Neural cell (in vitro differentiated cells): ENCODE data around the gene EEF1A2. TPM values are rescaled to one million over a fixed set of nuclear protein-coding genes. Genes with fewer than 3 reads are reported as not detected.

Experiments
- H2AFZ ChIP-seq: fragments of 200-600, 300-800 bp; sonication (generic), shearing (Covaris generic); 2 replicates; pipeline ENCODE4 v1.6.0; 2014; ENCODE audit warnings: low read depth, mild to moderate bottlenecking, antibody characterized with exemption, low read length, moderate library complexity
- H3F3A ChIP-seq: fragments of 200-600 bp; shearing (Covaris generic); 2 replicates; pipeline ENCODE4 v1.6.1; 2016; ENCODE audit warnings: mild to moderate bottlenecking, moderate library complexity, mixed read lengths, antibody characterized with exemption, low read length; ENCODE audit not compliant: insufficient read depth, poor library complexity, severe bottlenecking
- H3K27ac ChIP-seq: fragments of 200-600, 300-800 bp; sonication (generic), shearing (Covaris generic); 2 replicates; pipeline ENCODE4 v1.5.1; 2014; ENCODE audit warnings: mild to moderate bottlenecking, low read length, moderate library complexity
- H3K27me3 ChIP-seq: fragments of 300-800, 200-600 bp; sonication (generic), shearing (Covaris generic); 2 replicates; pipeline ENCODE4 v1.6.0; 2014; ENCODE audit warnings: mild to moderate bottlenecking, low read depth, low read length, moderate library complexity; ENCODE audit not compliant: insufficient read depth
- H3K36me3 ChIP-seq: fragments of 300-800, 200-600 bp; sonication (generic), shearing (Covaris generic); 2 replicates; pipeline ENCODE4 v1.5.1; 2014; ENCODE audit warnings: mild to moderate bottlenecking, antibody characterized with exemption, low read length, moderate library complexity; ENCODE audit not compliant: insufficient read depth
- H3K4me2 ChIP-seq: fragments of 300-800, 200-600 bp; sonication (generic), shearing (Covaris generic); 2 replicates; pipeline ENCODE4 v1.6.0; 2014; ENCODE audit warnings: mild to moderate bottlenecking, low read length
- H3K4me3 ChIP-seq: fragments of 300-800, 200-600 bp; sonication (generic), shearing (Covaris generic); 2 replicates; pipeline ENCODE4 v1.5.1; 2014; ENCODE audit warnings: mild to moderate bottlenecking, low read length, moderate library complexity
- H3K79me2 ChIP-seq: fragments of 200-600 bp; shearing (Covaris generic); replicated peaks from 2 replicates; pipeline ENCODE4 v1.6.0; 2014; ENCODE audit warnings: mild to moderate bottlenecking, low read length, moderate library complexity; ENCODE audit not compliant: insufficient read depth
- H3K9ac ChIP-seq: fragments of 300-800, 200-600 bp; sonication (generic), shearing (Covaris generic); 2 replicates; pipeline ENCODE4 v1.6.1; 2016; ENCODE audit warnings: mild to moderate bottlenecking, low read length, mixed read lengths
- H3K9me2 ChIP-seq: fragments of 200-600 bp; shearing (Covaris generic); 2 replicates; pipeline ENCODE4 v1.6.1; 2016; ENCODE audit warnings: mild to moderate bottlenecking, low read length, mixed read lengths; ENCODE audit not compliant: insufficient read depth
- H3K9me3 ChIP-seq: fragments of 200-600, 300-800 bp; sonication (generic), shearing (Covaris generic); 2 replicates; pipeline ENCODE4 v1.6.1; 2016; ENCODE audit warnings: mild to moderate bottlenecking, mixed run types, low read length, moderate library complexity, mixed read lengths
- H4K20me1 ChIP-seq: fragments of 200-600 bp; shearing (Covaris generic); 2 replicates; pipeline ENCODE4 v1.6.1; 2016; ENCODE audit warnings: mild to moderate bottlenecking, mixed run types; ENCODE audit not compliant: insufficient read depth
- EP300 ChIP-seq: fragments of 450-650 bp; conservative IDR thresholded peaks from 2 replicates; pipeline ENCODE4 v1.6.1; 2014; ENCODE audit warnings: antibody characterized with exemption, mild to moderate bottlenecking, moderate library complexity; ENCODE audit not compliant: poor library complexity, severe bottlenecking
- EZH2 ChIP-seq: fragments of 200-600, 300-800 bp; shearing (Covaris generic), sonication (generic); IDR thresholded peaks from 2 replicates; pipeline ENCODE4 v1.6.1; 2014; ENCODE audit warnings: antibody characterized with exemption, low read length, borderline replicate concordance, mild to moderate bottlenecking; ENCODE audit not compliant: insufficient read depth, poor library complexity, severe bottlenecking
- MXI1 ChIP-seq: fragments of 450-650 bp; conservative IDR thresholded peaks from 2 replicates; pipeline ENCODE4 v1.6.1; 2014; ENCODE audit warnings: antibody characterized with exemption, mild to moderate bottlenecking; ENCODE audit not compliant: poor library complexity, severe bottlenecking
- POLR2AphosphoS5 ChIP-seq: IDR thresholded peaks from 2 replicates; pipeline ENCODE4 v1.6.1; 2012
- RAD21 ChIP-seq: fragments of 450-650 bp; conservative IDR thresholded peaks from 2 replicates; pipeline ENCODE4 v1.6.1; 2014; ENCODE audit warnings: antibody characterized with exemption, mild to moderate bottlenecking, moderate library complexity
- SMC3 ChIP-seq: fragments of 450-650 bp; conservative IDR thresholded peaks from 2 replicates; pipeline ENCODE4 v1.6.1; 2014; ENCODE audit warnings: antibody characterized with exemption, mild to moderate bottlenecking, moderate library complexity; ENCODE audit not compliant: poor library complexity
- TAF1 ChIP-seq: IDR thresholded peaks from 2 replicates; pipeline ENCODE4 v1.6.1; 2012; ENCODE audit warnings: low read depth
- polyA plus RNA-seq: library from polyadenylated mRNA; depleted of rRNA; stranded (reverse); fragments of >200 nt; gene quantifications from 2 replicates; pipeline ENCODE4 v1.2.3, GENCODE V29; 2014
- TF ChIP-seq, protein P1 (sequence below): fragments of 450-650 bp; IDR thresholded peaks from 2 replicates; pipeline ENCODE4 v1.5.1; 2014; ENCODE audit warnings: antibody characterized with exemption, mild to moderate bottlenecking, moderate library complexity; ENCODE audit not compliant: poor library complexity, severe bottlenecking
- TF ChIP-seq, protein P2 (sequence below): IDR thresholded peaks from 2 replicates; pipeline ENCODE4 v1.6.1; 2012; ENCODE audit warnings: borderline replicate concordance

EEF1A2 gene
- polyA plus RNA-seq, 1 donor from 2014 or later: 208 TPM

DNA sequence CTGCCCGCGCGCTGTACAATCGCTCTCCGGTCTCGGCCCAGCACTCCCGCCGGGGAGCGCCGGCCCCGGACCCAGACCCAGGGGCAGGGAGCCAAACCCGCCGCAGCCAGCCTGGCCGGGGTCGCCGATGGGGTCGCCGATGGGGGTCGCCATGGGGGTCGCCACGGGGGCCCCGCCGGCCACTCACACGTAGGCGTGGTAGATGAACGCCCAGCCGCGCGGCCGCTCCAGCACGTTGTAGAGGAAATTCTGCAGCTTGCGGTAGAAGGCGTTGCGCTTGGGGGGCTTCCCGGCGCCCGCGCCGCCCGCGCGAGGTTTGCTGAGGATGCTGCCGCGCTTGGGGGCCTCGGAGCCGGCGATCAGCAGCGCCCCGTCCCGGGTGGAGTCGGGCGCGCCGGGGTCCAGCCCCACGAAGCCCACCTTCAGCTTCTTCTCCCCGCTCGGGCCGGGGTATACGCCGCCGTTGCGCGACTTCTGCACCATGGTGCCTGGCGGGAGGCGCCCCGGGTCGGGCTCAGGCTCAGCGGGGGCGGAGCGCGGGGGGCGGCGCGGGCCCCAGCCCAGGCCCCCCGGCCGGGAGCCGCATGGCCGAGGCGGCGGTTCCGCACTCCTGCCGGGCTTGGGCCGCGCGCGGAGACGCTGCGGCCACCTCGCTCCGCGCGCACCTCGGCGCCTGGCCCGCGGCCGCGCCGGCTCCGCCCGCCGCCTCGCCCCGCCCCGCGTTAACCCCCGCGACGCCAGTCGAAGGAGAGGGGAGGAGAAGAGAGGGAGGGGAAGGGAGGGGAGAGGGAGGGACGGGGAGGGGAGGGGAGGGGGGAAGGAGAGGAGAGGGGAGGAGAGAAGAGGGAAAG lies 26.7 kb downstream of the EEF1A2 start, which contains the start of gene KCNQ2:
Gene KCNQ2, minus strand, starts transcription at position 675 of the 851 bp plus-strand sequence. Its CDS starts 192 bp downstream, at position 483.
- Histone ChIP-seq H3F3A (no peaks in the 10 kb centered on the region), H3K79me2 (peaks cover 49% of the 10 kb centered on the region), H3K4me2 (no peak within 1 kb of the TSS), H3K9me3 (no peaks in the 10 kb centered on the region), H3K36me3 (no peaks in the 10 kb centered on the region), H3K9ac (peak within 1 kb of the TSS; percentile 89), H4K20me1 (no peaks in the 10 kb centered on the region), H3K27ac (peak within 1 kb of the TSS; percentile 69), H3K27me3 (peaks cover 8% of the 10 kb centered on the region), H3K9me2 (no peaks in the 10 kb centered on the region), H3K4me3 (peak within 1 kb of the TSS; percentile 98), H2AFZ (no peak within 1 kb of the TSS)
- TF ChIP-seq MXI1 (peak; percentile 79), POLR2AphosphoS5 (peak; percentile 21), TAF1 (peak; percentile 27), EZH2 (no peak), RAD21 (no peak), EP300 (peak; percentile 12), SMC3 (peak; percentile 39)
- TF ChIP-seq, protein P1, sequence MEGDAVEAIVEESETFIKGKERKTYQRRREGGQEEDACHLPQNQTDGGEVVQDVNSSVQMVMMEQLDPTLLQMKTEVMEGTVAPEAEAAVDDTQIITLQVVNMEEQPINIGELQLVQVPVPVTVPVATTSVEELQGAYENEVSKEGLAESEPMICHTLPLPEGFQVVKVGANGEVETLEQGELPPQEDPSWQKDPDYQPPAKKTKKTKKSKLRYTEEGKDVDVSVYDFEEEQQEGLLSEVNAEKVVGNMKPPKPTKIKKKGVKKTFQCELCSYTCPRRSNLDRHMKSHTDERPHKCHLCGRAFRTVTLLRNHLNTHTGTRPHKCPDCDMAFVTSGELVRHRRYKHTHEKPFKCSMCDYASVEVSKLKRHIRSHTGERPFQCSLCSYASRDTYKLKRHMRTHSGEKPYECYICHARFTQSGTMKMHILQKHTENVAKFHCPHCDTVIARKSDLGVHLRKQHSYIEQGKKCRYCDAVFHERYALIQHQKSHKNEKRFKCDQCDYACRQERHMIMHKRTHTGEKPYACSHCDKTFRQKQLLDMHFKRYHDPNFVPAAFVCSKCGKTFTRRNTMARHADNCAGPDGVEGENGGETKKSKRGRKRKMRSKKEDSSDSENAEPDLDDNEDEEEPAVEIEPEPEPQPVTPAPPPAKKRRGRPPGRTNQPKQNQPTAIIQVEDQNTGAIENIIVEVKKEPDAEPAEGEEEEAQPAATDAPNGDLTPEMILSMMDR: peak; percentile 24
- TF ChIP-seq, protein P2, sequence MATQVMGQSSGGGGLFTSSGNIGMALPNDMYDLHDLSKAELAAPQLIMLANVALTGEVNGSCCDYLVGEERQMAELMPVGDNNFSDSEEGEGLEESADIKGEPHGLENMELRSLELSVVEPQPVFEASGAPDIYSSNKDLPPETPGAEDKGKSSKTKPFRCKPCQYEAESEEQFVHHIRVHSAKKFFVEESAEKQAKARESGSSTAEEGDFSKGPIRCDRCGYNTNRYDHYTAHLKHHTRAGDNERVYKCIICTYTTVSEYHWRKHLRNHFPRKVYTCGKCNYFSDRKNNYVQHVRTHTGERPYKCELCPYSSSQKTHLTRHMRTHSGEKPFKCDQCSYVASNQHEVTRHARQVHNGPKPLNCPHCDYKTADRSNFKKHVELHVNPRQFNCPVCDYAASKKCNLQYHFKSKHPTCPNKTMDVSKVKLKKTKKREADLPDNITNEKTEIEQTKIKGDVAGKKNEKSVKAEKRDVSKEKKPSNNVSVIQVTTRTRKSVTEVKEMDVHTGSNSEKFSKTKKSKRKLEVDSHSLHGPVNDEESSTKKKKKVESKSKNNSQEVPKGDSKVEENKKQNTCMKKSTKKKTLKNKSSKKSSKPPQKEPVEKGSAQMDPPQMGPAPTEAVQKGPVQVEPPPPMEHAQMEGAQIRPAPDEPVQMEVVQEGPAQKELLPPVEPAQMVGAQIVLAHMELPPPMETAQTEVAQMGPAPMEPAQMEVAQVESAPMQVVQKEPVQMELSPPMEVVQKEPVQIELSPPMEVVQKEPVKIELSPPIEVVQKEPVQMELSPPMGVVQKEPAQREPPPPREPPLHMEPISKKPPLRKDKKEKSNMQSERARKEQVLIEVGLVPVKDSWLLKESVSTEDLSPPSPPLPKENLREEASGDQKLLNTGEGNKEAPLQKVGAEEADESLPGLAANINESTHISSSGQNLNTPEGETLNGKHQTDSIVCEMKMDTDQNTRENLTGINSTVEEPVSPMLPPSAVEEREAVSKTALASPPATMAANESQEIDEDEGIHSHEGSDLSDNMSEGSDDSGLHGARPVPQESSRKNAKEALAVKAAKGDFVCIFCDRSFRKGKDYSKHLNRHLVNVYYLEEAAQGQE: peak; percentile 26

DNA sequence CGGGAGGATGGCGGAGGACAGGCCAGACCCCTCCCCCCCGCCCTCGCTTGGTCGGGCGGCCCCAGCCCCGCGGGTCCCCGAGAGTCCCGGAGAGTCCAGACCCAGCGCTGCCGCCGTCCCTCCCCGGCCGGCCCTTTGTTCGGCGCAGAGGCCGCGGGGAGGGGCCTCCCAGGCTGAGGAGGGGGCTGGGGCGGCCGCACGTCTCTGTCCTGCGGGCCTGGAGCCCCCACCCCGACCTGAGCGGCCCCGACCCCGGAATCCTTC lies 27.2 kb downstream of the EEF1A2 start:
- TF ChIP-seq POLR2AphosphoS5: no peak
- Histone ChIP-seq H3K4me3 (peak overlapping the region; percentile 98), H3K36me3 (no peaks in the 10 kb centered on the region), H2AFZ (no peak overlapping the region), H3K79me2 (peaks cover 55% of the 10 kb centered on the region), H3K9ac (peak overlapping the region; percentile 89), H3F3A (no peaks in the 10 kb centered on the region), H3K27ac (peak overlapping the region; percentile 69), H4K20me1 (no peaks in the 10 kb centered on the region), H3K9me3 (no peaks in the 10 kb centered on the region), H3K27me3 (peaks cover 8% of the 10 kb centered on the region), H3K4me2 (no peak overlapping the region), H3K9me2 (no peaks in the 10 kb centered on the region)
